ENCODE results near the gene FRMD8.

FRMD8 gene

DNA sequence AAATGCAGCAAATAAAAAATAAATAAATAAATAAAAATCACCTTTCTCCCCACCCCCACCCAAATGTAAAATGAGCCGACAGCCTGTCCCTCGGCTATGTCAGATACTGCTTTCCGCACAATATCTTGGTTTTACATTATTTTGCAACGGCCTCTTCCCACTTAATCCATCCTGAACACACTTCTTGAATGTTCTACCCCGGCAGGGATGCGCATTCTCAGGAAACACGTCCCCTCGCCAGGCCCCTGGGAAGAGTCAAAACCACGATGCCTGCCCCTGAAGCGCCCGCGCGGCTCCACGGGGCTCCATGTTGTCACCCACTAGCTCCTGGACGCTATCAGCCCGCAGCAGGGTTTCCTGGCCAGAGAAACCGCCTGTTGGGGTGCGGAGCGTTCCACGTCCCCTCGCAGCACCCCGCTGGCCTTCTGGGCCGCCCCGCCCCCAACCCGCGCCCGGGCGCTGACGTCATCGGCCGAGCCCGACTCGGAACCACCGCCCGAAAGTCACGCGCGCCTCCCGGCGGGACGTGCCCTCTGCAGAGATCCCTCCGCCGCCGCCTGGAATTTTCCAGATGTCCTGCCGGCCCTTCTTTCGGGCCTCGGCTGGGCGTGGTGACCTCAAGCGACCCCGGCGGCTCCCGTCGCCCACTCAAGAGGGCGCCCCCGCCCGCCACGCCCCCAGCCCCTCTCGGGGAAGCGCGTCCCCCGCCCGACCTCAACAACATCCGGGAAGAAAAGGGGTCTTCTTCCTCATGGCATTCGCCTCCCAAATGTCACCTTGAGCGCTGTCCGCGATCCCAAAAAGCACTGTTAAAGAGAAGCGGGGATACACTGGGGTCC lies 35.6 kb downstream of the FRMD8 start:
- Histone ChIP-seq H3K27ac (ENCODE audit: low read length) (peak overlapping the region; percentile 100), H3K27me3 (ENCODE audit: control insufficient read depth in 1 of 2, insufficient read depth in 2 of 2, low read length in 2 of 2) (no peaks in the 10 kb centered on the region), H3K4me3 (ENCODE audit: low read length in 2 of 2) (peak overlapping the region; percentile 89 to 99), H3K4me1 (ENCODE audit: control insufficient read depth, insufficient read depth, low read length) (peaks cover 51% of the 10 kb centered on the region), H3K36me3 (ENCODE audit: control insufficient read depth in 2 of 2, insufficient read depth in 2 of 2, low read length in 2 of 2) (peaks cover 6 to 20% of the 10 kb centered on the region in 2 donors), H3K9me3 (ENCODE audit: control insufficient read depth in 2 of 2, low read length in 2 of 2) (no peaks in the 10 kb centered on the region), H3K9ac (ENCODE audit: low read length in 2 of 2) (peak overlapping the region; percentile 98 to 100)

DNA sequence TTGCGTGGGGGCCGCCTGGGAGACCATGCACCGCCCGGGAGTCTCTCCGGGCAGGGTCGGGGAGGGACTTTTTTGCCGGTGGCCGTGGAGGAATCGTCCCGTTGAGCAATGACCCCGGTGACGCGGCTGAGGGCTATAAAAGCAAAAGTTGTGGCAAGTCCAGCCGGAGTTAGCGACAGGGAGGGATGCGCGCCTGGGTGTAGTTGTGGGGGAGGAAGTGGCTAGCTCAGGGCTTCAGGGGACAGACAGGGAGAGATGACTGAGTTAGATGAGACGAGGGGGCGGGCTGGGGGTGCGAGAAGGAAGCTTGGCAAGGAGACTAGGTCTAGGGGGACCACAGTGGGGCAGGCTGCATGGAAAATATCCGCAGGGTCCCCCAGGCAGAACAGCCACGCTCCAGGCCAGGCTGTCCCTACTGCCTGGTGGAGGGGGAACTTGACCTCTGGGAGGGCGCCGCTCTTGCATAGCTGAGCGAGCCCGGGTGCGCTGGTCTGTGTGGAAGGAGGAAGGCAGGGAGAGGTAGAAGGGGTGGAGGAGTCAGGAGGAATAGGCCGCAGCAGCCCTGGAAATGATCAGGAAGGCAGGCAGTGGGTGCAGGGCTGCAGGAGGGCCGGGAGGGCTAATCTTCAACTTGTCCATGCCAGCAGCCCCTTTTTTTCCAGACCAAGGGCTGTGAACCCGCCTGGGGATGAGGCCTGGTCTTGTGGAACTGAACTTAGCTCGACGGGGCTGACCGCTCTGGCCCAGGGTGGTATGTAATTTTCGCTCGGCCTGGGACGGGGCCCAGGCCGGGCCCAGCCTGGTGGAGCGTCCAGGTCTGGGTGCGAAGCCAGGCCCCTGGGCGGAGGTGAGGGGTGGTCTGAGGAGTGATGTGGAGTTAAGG lies 36.4 kb downstream of the FRMD8 start, which contains the start of gene NEAT1:
Gene NEAT1, plus strand, starts transcription at position 166 of the 883 bp plus-strand sequence.
- Histone ChIP-seq H3K9ac (ENCODE audit: low read length in 2 of 2) (peak within 1 kb of the TSS; percentile 98 to 100), H3K9me3 (ENCODE audit: control insufficient read depth in 2 of 2, low read length in 2 of 2) (no peaks in the 10 kb centered on the region), H3K4me3 (ENCODE audit: low read length in 2 of 2) (peak within 1 kb of the TSS; percentile 89 to 99), H3K4me1 (ENCODE audit: control insufficient read depth, insufficient read depth, low read length) (peaks cover 51% of the 10 kb centered on the region), H3K36me3 (ENCODE audit: control insufficient read depth in 2 of 2, insufficient read depth in 2 of 2, low read length in 2 of 2) (peaks cover 10 to 25% of the 10 kb centered on the region in 2 donors), H3K27me3 (ENCODE audit: control insufficient read depth in 1 of 2, insufficient read depth in 2 of 2, low read length in 2 of 2) (no peaks in the 10 kb centered on the region), H3K27ac (ENCODE audit: low read length) (peak within 1 kb of the TSS; percentile 100)

DNA sequence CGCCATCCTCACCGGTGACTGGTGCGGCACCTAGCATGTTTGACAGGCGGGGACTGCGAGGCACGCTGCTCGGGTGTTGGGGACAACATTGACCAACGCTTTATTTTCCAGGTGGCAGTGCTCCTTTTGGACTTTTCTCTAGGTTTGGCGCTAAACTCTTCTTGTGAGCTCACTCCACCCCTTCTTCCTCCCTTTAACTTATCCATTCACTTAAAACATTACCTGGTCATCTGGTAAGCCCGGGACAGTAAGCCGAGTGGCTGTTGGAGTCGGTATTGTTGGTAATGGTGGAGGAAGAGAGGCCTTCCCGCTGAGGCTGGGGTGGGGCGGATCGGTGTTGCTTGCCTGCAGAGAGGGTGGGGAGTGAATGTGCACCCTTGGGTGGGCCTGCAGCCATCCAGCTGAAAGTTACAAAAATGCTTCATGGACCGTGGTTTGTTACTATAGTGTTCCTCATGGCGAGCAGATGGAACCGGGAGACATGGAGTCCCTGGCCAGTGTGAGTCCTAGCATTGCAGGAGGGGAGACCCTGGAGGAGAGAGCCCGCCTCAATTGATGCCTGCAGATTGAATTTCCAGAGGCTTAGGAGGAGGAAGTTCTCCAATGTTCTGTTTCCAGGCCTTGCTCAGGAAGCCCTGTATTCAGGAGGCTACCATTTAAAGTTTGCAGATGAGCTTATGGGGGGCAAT lies 37.2 kb downstream of the FRMD8 start:
- peak overlapping the region; percentile 89 to 99 for H3K4me3 ChIP-seq (ENCODE audit: low read length in 2 of 2)
- H3K36me3 ChIP-seq (ENCODE audit: control insufficient read depth in 2 of 2, insufficient read depth in 2 of 2, low read length in 2 of 2), result peaks cover 10 to 25% of the 10 kb centered on the region in 2 donors
- peak overlapping the region; percentile 100 for H3K27ac ChIP-seq (ENCODE audit: low read length)
- H3K9me3 ChIP-seq (ENCODE audit: control insufficient read depth in 2 of 2, low read length in 2 of 2), result no peaks in the 10 kb centered on the region
- peak overlapping the region; percentile 98 to 100 for H3K9ac ChIP-seq (ENCODE audit: low read length in 2 of 2)
- H3K4me1 ChIP-seq (ENCODE audit: control insufficient read depth, insufficient read depth, low read length), result peaks cover 51% of the 10 kb centered on the region
- no peaks in the 10 kb centered on the region for H3K27me3 ChIP-seq (ENCODE audit: control insufficient read depth in 1 of 2, insufficient read depth in 2 of 2, low read length in 2 of 2)

DNA sequence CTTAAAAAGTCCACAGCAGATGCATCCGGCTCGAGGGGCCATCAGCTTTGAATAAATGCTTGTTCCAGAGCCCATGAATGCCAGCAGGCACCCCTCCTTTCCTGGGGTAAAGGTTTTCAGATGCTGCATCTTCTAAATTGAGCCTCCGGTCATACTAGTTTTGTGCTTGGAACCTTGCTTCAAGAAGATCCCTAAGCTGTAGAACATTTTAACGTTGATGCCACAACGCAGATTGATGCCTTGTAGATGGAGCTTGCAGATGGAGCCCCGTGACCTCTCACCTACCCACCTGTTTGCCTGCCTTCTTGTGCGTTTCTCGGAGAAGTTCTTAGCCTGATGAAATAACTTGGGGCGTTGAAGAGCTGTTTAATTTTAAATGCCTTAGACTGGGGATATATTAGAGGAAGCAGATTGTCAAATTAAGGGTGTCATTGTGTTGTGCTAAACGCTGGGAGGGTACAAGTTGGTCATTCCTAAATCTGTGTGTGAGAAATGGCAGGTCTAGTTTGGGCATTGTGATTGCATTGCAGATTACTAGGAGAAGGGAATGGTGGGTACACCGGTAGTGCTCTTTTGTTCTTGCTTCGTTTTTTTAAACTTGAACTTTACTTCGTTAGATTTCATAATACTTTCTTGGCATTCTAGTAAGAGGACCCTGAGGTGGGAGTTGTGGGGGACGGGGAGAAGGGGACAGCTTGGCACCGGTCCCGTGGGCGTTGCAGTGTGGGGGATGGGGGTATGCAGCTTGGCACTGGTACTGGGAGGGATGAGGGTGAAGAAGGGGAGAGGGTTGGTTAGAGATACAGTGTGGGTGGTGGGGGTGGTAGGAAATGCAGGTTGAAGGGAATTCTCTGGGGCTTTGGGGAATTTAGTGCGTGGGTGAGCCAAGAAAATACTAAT lies 38.0 kb downstream of the FRMD8 start:
- Histone ChIP-seq H3K4me3 (ENCODE audit: low read length in 2 of 2) (peak overlapping the region; percentile 89 to 99), H3K9me3 (ENCODE audit: control insufficient read depth in 2 of 2, low read length in 2 of 2) (no peaks in the 10 kb centered on the region), H3K9ac (ENCODE audit: low read length in 2 of 2) (peak overlapping the region; percentile 98 to 100), H3K27me3 (ENCODE audit: control insufficient read depth in 1 of 2, insufficient read depth in 2 of 2, low read length in 2 of 2) (no peaks in the 10 kb centered on the region), H3K4me1 (ENCODE audit: control insufficient read depth, insufficient read depth, low read length) (peaks cover 48% of the 10 kb centered on the region), H3K36me3 (ENCODE audit: control insufficient read depth in 2 of 2, insufficient read depth in 2 of 2, low read length in 2 of 2) (peaks cover 10 to 25% of the 10 kb centered on the region in 2 donors), H3K27ac (ENCODE audit: low read length) (peak overlapping the region; percentile 100)

DNA sequence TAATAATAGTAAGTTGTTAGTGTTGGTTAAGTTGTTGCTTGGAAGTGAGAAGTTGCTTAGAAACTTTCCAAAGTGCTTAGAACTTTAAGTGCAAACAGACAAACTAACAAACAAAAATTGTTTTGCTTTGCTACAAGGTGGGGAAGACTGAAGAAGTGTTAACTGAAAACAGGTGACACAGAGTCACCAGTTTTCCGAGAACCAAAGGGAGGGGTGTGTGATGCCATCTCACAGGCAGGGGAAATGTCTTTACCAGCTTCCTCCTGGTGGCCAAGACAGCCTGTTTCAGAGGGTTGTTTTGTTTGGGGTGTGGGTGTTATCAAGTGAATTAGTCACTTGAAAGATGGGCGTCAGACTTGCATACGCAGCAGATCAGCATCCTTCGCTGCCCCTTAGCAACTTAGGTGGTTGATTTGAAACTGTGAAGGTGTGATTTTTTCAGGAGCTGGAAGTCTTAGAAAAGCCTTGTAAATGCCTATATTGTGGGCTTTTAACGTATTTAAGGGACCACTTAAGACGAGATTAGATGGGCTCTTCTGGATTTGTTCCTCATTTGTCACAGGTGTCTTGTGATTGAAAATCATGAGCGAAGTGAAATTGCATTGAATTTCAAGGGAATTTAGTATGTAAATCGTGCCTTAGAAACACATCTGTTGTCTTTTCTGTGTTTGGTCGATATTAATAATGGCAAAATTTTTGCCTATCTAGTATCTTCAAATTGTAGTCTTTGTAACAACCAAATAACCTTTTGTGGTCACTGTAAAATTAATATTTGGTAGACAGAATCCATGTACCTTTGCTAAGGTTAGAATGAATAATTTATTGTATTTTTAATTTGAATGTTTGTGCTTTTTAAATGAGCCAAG lies 38.9 kb downstream of the FRMD8 start:
- peaks cover 47% of the 10 kb centered on the region for H3K4me1 ChIP-seq (ENCODE audit: control insufficient read depth, insufficient read depth, low read length)
- H3K4me3 ChIP-seq (ENCODE audit: low read length in 2 of 2), result peak overlapping the region; percentile 89 to 99
- H3K36me3 ChIP-seq (ENCODE audit: control insufficient read depth in 2 of 2, insufficient read depth in 2 of 2, low read length in 2 of 2), result peaks cover 10 to 25% of the 10 kb centered on the region in 2 donors

DNA sequence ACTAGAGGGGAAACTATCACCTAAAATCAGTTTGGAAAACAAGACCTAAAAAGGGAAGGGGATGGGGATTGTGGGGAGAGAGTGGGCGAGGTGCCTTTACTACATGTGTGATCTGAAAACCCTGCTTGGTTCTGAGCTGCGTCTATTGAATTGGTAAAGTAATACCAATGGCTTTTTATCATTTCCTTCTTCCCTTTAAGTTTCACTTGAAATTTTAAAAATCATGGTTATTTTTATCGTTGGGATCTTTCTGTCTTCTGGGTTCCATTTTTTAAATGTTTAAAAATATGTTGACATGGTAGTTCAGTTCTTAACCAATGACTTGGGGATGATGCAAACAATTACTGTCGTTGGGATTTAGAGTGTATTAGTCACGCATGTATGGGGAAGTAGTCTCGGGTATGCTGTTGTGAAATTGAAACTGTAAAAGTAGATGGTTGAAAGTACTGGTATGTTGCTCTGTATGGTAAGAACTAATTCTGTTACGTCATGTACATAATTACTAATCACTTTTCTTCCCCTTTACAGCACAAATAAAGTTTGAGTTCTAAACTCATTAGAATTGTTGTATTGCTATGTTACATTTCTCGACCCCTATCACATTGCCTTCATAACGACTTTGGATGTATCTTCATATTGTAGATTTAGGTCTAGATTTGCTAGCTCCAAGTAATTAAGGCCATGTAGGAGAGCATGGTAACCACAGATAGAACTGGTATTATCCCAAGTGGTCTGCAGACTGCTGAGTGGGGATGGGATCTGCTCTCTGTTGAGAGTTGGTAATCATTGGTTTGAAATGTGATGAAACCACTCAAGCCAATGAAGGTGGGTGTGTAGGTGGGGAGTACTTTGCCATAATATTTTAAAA lies 39.8 kb downstream of the FRMD8 start:
- peaks cover 44% of the 10 kb centered on the region for H3K4me1 ChIP-seq (ENCODE audit: control insufficient read depth, insufficient read depth, low read length)
- H3K9me3 ChIP-seq (ENCODE audit: control insufficient read depth in 2 of 2, low read length in 2 of 2), result no peaks in the 10 kb centered on the region
- H3K27ac ChIP-seq (ENCODE audit: low read length), result peak overlapping the region; percentile 100
- no peaks in the 10 kb centered on the region for H3K27me3 ChIP-seq (ENCODE audit: control insufficient read depth in 1 of 2, insufficient read depth in 2 of 2, low read length in 2 of 2)
- H3K4me3 ChIP-seq (ENCODE audit: low read length in 2 of 2), result peak overlapping the region; percentile 89 to 99
- peak overlapping the region; percentile 98 to 100 for H3K9ac ChIP-seq (ENCODE audit: low read length in 2 of 2)
- peaks cover 10 to 25% of the 10 kb centered on the region in 2 donors for H3K36me3 ChIP-seq (ENCODE audit: control insufficient read depth in 2 of 2, insufficient read depth in 2 of 2, low read length in 2 of 2)

More for the DNA sequence above, 38.9 kb downstream of the FRMD8 start:
- Histone ChIP-seq H3K9ac (ENCODE audit: low read length in 2 of 2) (peak overlapping the region; percentile 98 to 100), H3K27me3 (ENCODE audit: control insufficient read depth in 1 of 2, insufficient read depth in 2 of 2, low read length in 2 of 2) (no peaks in the 10 kb centered on the region), H3K27ac (ENCODE audit: low read length) (peak overlapping the region; percentile 100), H3K9me3 (ENCODE audit: control insufficient read depth in 2 of 2, low read length in 2 of 2) (no peaks in the 10 kb centered on the region)

DNA sequence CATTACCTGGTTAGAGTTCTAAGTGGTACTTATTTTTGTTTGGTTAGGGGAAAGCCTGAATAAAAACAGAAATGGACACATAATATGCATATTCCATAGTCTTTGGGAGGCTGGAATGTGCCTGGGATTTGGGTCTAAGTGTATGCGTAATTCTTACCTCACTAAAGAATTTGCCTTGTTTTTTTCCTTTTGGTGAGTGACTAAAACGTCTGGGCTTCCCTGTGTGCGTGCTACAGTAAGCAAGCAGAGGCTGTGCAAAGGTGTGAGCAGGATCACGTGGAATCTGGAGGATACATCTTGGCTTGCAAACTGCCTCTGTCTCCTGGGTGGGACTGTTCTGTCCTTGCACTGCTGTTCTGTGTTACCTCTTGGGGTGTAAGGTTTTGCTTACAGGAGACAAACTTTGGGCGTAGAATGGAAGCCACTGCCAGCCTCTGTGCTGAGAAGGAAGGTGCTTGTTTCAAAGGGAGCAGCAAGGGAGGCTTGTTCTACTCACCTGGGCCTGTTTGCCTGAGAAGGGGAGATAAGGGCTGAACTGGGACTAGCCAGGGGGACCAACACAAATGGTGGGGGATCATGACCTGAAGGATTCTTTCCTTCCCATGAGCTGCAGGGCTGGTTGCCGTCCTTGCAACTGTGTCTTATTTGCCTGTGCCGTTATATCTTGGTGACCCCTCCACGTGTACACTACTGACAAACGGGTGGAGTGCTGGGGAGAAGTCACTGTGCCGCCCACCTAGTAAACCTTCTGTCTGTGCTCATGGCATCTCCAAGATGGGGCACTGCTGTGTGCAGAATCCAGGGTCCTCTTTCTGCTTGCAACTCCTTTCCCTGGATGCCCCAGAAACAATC lies 40.6 kb downstream of the FRMD8 start:
- H3K4me1 ChIP-seq (ENCODE audit: control insufficient read depth, insufficient read depth, low read length), result peaks cover 43% of the 10 kb centered on the region
- H3K27me3 ChIP-seq (ENCODE audit: control insufficient read depth in 1 of 2, insufficient read depth in 2 of 2, low read length in 2 of 2), result no peaks in the 10 kb centered on the region
- peak overlapping the region; percentile 89 to 99 for H3K4me3 ChIP-seq (ENCODE audit: low read length in 2 of 2)
- H3K9ac ChIP-seq (ENCODE audit: low read length in 2 of 2), result peak overlapping the region; percentile 98 to 100
- peak overlapping the region; percentile 100 for H3K27ac ChIP-seq (ENCODE audit: low read length)
- peaks cover 10 to 25% of the 10 kb centered on the region in 2 donors for H3K36me3 ChIP-seq (ENCODE audit: control insufficient read depth in 2 of 2, insufficient read depth in 2 of 2, low read length in 2 of 2)
- H3K9me3 ChIP-seq (ENCODE audit: control insufficient read depth in 2 of 2, low read length in 2 of 2), result no peaks in the 10 kb centered on the region

Data from stomach smooth muscle (tissue), 2 donors.